GM19023 (cell line): ENCODE results near the gene ARHGEF4.

ENCODE experiments used
- ATAC-seq: cut with Tn5 transposase; IDR thresholded peaks from one replicate; pipeline ENCODE4 v1.9.1; 2021; ENCODE audit warnings: mild to moderate bottlenecking, moderate library complexity; ENCODE audit not compliant: unreplicated experiment

The ARHGEF4 gene

GRCh38 chr2:130819226-130819607, 17.5 kb upstream of the ARHGEF4 start:
- ATAC-seq, result no peak

GRCh38 chr2:130819608-130820278, 17.0 kb upstream of the ARHGEF4 start:
- no peak for ATAC-seq

GRCh38 chr2:130820279-130820861, 16.3 kb upstream of the ARHGEF4 start:
- no peak for ATAC-seq

GRCh38 chr2:130821867-130822266, 14.8 kb upstream of the ARHGEF4 start:
- no peak for ATAC-seq

GRCh38 chr2:130822766-130823165, 13.9 kb upstream of the ARHGEF4 start:
- no peak for ATAC-seq

GRCh38 chr2:130823171-130823885, 13.4 kb upstream of the ARHGEF4 start:
- ATAC-seq, result no peak

GRCh38 chr2:130823886-130824491, 12.7 kb upstream of the ARHGEF4 start:
- ATAC-seq, result peak; percentile 62

- ATAC-seq, result peak; percentile 85
Observed at GRCh38 chr2:130824492-130825061, 12.1 kb upstream of the ARHGEF4 start.

GRCh38 chr2:130825231-130825965, 11.3 kb upstream of the ARHGEF4 start:
- ATAC-seq, result no peak

GRCh38 chr2:130825966-130826253, 10.8 kb upstream of the ARHGEF4 start:
- no peak for ATAC-seq

GRCh38 chr2:130826419-130826818, 10.3 kb upstream of the ARHGEF4 start:
- ATAC-seq, result no peak

- no peak for ATAC-seq
Observed at GRCh38 chr2:130826821-130827501, 9.8 kb upstream of the ARHGEF4 start.

GRCh38 chr2:130827502-130828251, 9.0 kb upstream of the ARHGEF4 start:
- no peak for ATAC-seq

GRCh38 chr2:130828461-130828860, 8.3 kb upstream of the ARHGEF4 start:
- ATAC-seq, result no peak

GRCh38 chr2:130829015-130829414, 7.7 kb upstream of the ARHGEF4 start:
- no peak for ATAC-seq

- ATAC-seq, result no peak
Observed at GRCh38 chr2:130830538-130830937, 6.2 kb upstream of the ARHGEF4 start.

GRCh38 chr2:130831356-130831755, 5.4 kb upstream of the ARHGEF4 start:
- ATAC-seq, result no peak

- ATAC-seq, result no peak
Observed at GRCh38 chr2:130832296-130832940, 4.3 kb upstream of the ARHGEF4 start.
